Endothelial cell of umbilical vein (primary cell): ENCODE data around the gene INPP5F.

Source experiments
- CTCF ChIP-seq, 2 donors: IDR thresholded peaks; 1 replicate in 1 of 2; 2 replicates in 1 of 2; pipeline ENCODE4 v1.5.1; 2011; ENCODE audit warnings: low read length in 2 of 2, mild to moderate bottlenecking in 2 of 2, moderate library complexity in 2 of 2, control low read depth in 1 of 2, inconsistent platforms in 1 of 2, low read depth in 1 of 2; ENCODE audit not compliant: insufficient read depth in 1 of 2; ENCODE audit errors: extremely low read depth in 1 of 2
- JUN ChIP-seq: IDR thresholded peaks from 2 replicates; pipeline ENCODE4 v1.6.1; 2011; ENCODE audit warnings: borderline replicate concordance, low read depth; ENCODE audit not compliant: insufficient read length, insufficient read depth
- MAX ChIP-seq: IDR thresholded peaks from 2 replicates; pipeline ENCODE4 v1.6.1; 2011; ENCODE audit not compliant: insufficient read depth, insufficient read length
- MYC ChIP-seq: IDR thresholded peaks from one replicate; pipeline ENCODE4 v1.6.1; 2011; ENCODE audit warnings: mild to moderate bottlenecking, low read depth, low read length
- POLR2A ChIP-seq: IDR thresholded peaks from 2 replicates; pipeline ENCODE4 v1.6.1; 2012; ENCODE audit warnings: low read depth, mild to moderate bottlenecking, control low read depth, low read length
- POLR2AphosphoS5 ChIP-seq: IDR thresholded peaks from 2 replicates; pipeline ENCODE4 v1.6.1; 2012; ENCODE audit warnings: low read depth, mild to moderate bottlenecking, control low read depth, low read length, moderate library complexity; ENCODE audit not compliant: insufficient read depth

GRCh38 chr10:119772334-119772733, 46.5 kb downstream of the INPP5F start:
- TF ChIP-seq CTCF (IDR thresholded peaks at IDR 0.05; ENCODE audit: extremely low read depth in 1 of 2, insufficient read depth in 1 of 2, low read depth in 1 of 2, low read length in 2 of 2) (no peak), POLR2AphosphoS5 (peak; percentile 37), MAX (no peak), JUN (peak; percentile 52), MYC (no peak), POLR2A (no peak)
